GM15510 (cell line): ENCODE data around the gene XPR1.

Source experiments
- POLR2A ChIP-seq: IDR thresholded peaks from 3 replicates; pipeline ENCODE4 v1.6.1; 2011; ENCODE audit warnings: borderline replicate concordance; ENCODE audit not compliant: insufficient read length; ENCODE audit errors: extremely low read depth

The XPR1 gene

GRCh38 chr1:180926164-180926981, 294.6 kb downstream of the XPR1 start:
- no peak for TF ChIP-seq POLR2A

GRCh38 chr1:180927348-180927747, 295.5 kb downstream of the XPR1 start:
- no peak for TF ChIP-seq POLR2A

- TF ChIP-seq POLR2A, result no peak
These were observed 296.0 kb downstream of the XPR1 start for GRCh38 chr1:180927841-180928240.

- TF ChIP-seq POLR2A, result no peak
These were observed 296.8 kb downstream of the XPR1 start for GRCh38 chr1:180928331-180929230.

- TF ChIP-seq POLR2A, result no peak
These were observed 297.6 kb downstream of the XPR1 start for GRCh38 chr1:180929389-180929788.

GRCh38 chr1:180930687-180931086, 298.9 kb downstream of the XPR1 start:
- TF ChIP-seq POLR2A, result no peak

GRCh38 chr1:180931529-180931928, 299.7 kb downstream of the XPR1 start:
- no peak for TF ChIP-seq POLR2A

- no peak for TF ChIP-seq POLR2A
These were observed 300.6 kb downstream of the XPR1 start for GRCh38 chr1:180932378-180932777.

- no peak for TF ChIP-seq POLR2A
These were observed 301.3 kb downstream of the XPR1 start for GRCh38 chr1:180933141-180933540.

GRCh38 chr1:180934563-180934962, 302.7 kb downstream of the XPR1 start:
- no peak for TF ChIP-seq POLR2A

GRCh38 chr1:180935326-180936109, 303.7 kb downstream of the XPR1 start:
- no peak for TF ChIP-seq POLR2A

- TF ChIP-seq POLR2A, result no peak
These were observed 304.5 kb downstream of the XPR1 start for GRCh38 chr1:180936110-180937011.

GRCh38 chr1:180937012-180937372, 305.2 kb downstream of the XPR1 start:
- TF ChIP-seq POLR2A, result no peak

GRCh38 chr1:180937624-180938225, 305.9 kb downstream of the XPR1 start:
- TF ChIP-seq POLR2A, result no peak

- no peak for TF ChIP-seq POLR2A
These were observed 307.4 kb downstream of the XPR1 start for GRCh38 chr1:180939073-180939710.
